Mesothelial cell of epicardium (in vitro differentiated cells): ENCODE measurements around the gene PCSK6. TPM values are rescaled to one million over a fixed set of nuclear protein-coding genes. Genes with fewer than 3 reads are reported as not detected.

Source experiments
- DNase-seq, 2 experiments: peaks; one replicate each; pipeline ENCODE4 v3.0.0; 2021; ENCODE audit warnings: low spot score in 2 of 2; ENCODE audit not compliant: unreplicated experiment in 2 of 2
- H3K27ac Mint-ChIP-seq: 2 replicates; pipeline ENCODE4 v1.8.0; 2021; ENCODE audit warnings: mixed read lengths
- H3K27me3 Mint-ChIP-seq: 2 replicates; pipeline ENCODE4 v1.8.0; 2021; ENCODE audit warnings: low read depth, mixed read lengths
- H3K36me3 Mint-ChIP-seq: 2 replicates; pipeline ENCODE4 v1.8.0; 2021; ENCODE audit warnings: mixed read lengths
- H3K4me1 Mint-ChIP-seq: 2 replicates; pipeline ENCODE4 v1.8.0; 2021; ENCODE audit warnings: mixed read lengths
- H3K4me3 Mint-ChIP-seq: 2 replicates; pipeline ENCODE4 v1.8.0; 2021; ENCODE audit warnings: mild to moderate bottlenecking, moderate library complexity, mixed read lengths
- H3K9me3 Mint-ChIP-seq: 2 replicates; pipeline ENCODE4 v1.8.0; 2021; ENCODE audit warnings: mixed read lengths
- CTCF ChIP-seq: fragments of 200-600 bp; sonication (generic); IDR thresholded peaks from one replicate; pipeline ENCODE4 v1.5.0; 2021; ENCODE audit warnings: antibody characterized with exemption; ENCODE audit not compliant: unreplicated experiment
- total RNA-seq: library from RNA; stranded (reverse); gene quantifications from 3 replicates; pipeline ENCODE4 v1.2.1, GENCODE V29; 2021

The PCSK6 gene
- total RNA-seq, 1 donor from 2014 or later = 4.5 TPM

GRCh38 chr15:101254157-101255050 lies 235.1 kb downstream of the PCSK6 start:
- TF ChIP-seq CTCF = no peak
- Mint-ChIP-seq H3K27me3 (peaks cover 3% of the 10 kb centered on the region), H3K36me3 (no peaks in the 10 kb centered on the region), H3K4me1 (peaks cover 33% of the 10 kb centered on the region), H3K27ac (no peak overlapping the region), H3K4me3 (no peak overlapping the region), H3K9me3 (no peaks in the 10 kb centered on the region)
- no peak for DNase-seq

Other genes with a start within 250 kb of the PCSK6 start
- 65.1 to 71.6 TPM (median 69.3 TPM) in 3 replicates for gene CHSY1, start 237.7 kb downstream of the PCSK6 start, total RNA-seq
- 38.1 to 45.2 TPM (median 44.7 TPM) in 3 replicates for gene SELENOS, start 212.2 kb downstream of the PCSK6 start, total RNA-seq
- 82.2 to 86.2 TPM (median 82.8 TPM) in 3 replicates for gene SNRPA1, start 194.5 kb downstream of the PCSK6 start, total RNA-seq
- 49.3 to 51.9 TPM (median 51.2 TPM) in 3 replicates for gene TM2D3, start 162.7 kb upstream of the PCSK6 start, total RNA-seq
- 18.1 to 22.4 TPM (median 21.0 TPM) in 3 replicates for gene TARS3, start 234.8 kb upstream of the PCSK6 start, total RNA-seq